DMS53 treated with DMSO at 0.1 percent for 48 hours (cell line): ENCODE results near the gene CCDC60.

ENCODE experiments used
- DNase-seq: peaks from one replicate; lab custom pipeline; 2025; ENCODE audit not compliant: unreplicated experiment; lab: John Stamatoyannopoulos, UW

Gene CCDC60

GRCh38 chr12:119432949-119433348 lies 98.4 kb downstream of the CCDC60 start:
- DNase-seq: peak; percentile 83

- DNase-seq: no peak
These were observed 106.4 kb downstream of the CCDC60 start for GRCh38 chr12:119440803-119441360.

GRCh38 chr12:119444462-119445044 lies 110.0 kb downstream of the CCDC60 start:
- peak; percentile 57 for DNase-seq

GRCh38 chr12:119446459-119446858 lies 111.9 kb downstream of the CCDC60 start:
- no peak for DNase-seq

GRCh38 chr12:119447126-119447525 lies 112.6 kb downstream of the CCDC60 start:
- DNase-seq: no peak

- DNase-seq: no peak
These were observed 113.1 kb downstream of the CCDC60 start for GRCh38 chr12:119447618-119448017.

GRCh38 chr12:119448611-119449131 lies 114.1 kb downstream of the CCDC60 start:
- no peak for DNase-seq

GRCh38 chr12:119450771-119451170 lies 116.2 kb downstream of the CCDC60 start:
- no peak for DNase-seq

- DNase-seq: no peak
These were observed 122.3 kb downstream of the CCDC60 start for GRCh38 chr12:119456824-119457223.

- DNase-seq: no peak
These were observed 122.7 kb downstream of the CCDC60 start for GRCh38 chr12:119457271-119457670.

GRCh38 chr12:119459481-119459880 lies 125.0 kb downstream of the CCDC60 start:
- DNase-seq: no peak

- no peak for DNase-seq
These were observed 126.3 kb downstream of the CCDC60 start for GRCh38 chr12:119460876-119461275.

- no peak for DNase-seq
These were observed 127.2 kb downstream of the CCDC60 start for GRCh38 chr12:119461636-119462214.

GRCh38 chr12:119463211-119463926 lies 128.8 kb downstream of the CCDC60 start:
- DNase-seq: no peak

- no peak for DNase-seq
These were observed 133.8 kb downstream of the CCDC60 start for GRCh38 chr12:119468296-119468695.

GRCh38 chr12:119475650-119476049 lies 141.1 kb downstream of the CCDC60 start:
- no peak for DNase-seq

- DNase-seq: no peak
These were observed 142.4 kb downstream of the CCDC60 start for GRCh38 chr12:119476951-119477350.

GRCh38 chr12:119479121-119479561 lies 144.6 kb downstream of the CCDC60 start:
- DNase-seq: no peak

GRCh38 chr12:119480551-119480950 lies 146.0 kb downstream of the CCDC60 start:
- DNase-seq: no peak

- no peak for DNase-seq
These were observed 152.1 kb downstream of the CCDC60 start for GRCh38 chr12:119486599-119487154.

GRCh38 chr12:119491814-119492213 lies 157.3 kb downstream of the CCDC60 start:
- DNase-seq: no peak
